K562 (cell line): Measurements from ENCODE around the gene KCNA10. TPM values are rescaled to one million over a fixed set of nuclear protein-coding genes. Genes with fewer than 3 reads are reported as not detected.
A peak's percentile ranks its signal among the peaks of the same experiment; 100 is the strongest.

ENCODE experiments used
- ATAC-seq: fragments of 200-7000 bp; cut with Tn5 transposase; 3 replicates; pipeline ENCODE4 v1.9.1; 2020; ENCODE audit warnings: moderate library complexity
- BruUV-seq: library from RNA; stranded (reverse); fragments of 400-500 nt; replicated peaks from 2 replicates; lab custom pipeline; 2021; lab: Mats Ljungman, UMichigan
- CTCF ChIA-PET: fragments of 300-600 bp; formaldehyde crosslinking; extraction: SDS; loops from one replicate; lab custom pipeline; 2021; ENCODE audit warnings: low intra/inter-chr PET ratio; lab: Yijun Ruan, JAX
- POLR2A ChIA-PET: fragments of 300-600, 350-650 bp; sonication (Branson Sonifier 250); formaldehyde crosslinking; extraction: SDS; loops from one replicate; lab custom pipeline; 2021; ENCODE audit warnings: antibody characterized with exemption, inconsistent platforms; lab: Yijun Ruan, JAX
- DNase-seq, 4 experiments: peaks; one replicate each; pipeline versions ENCODE4 v3.0.0 to v3.0.0-alpha.2; 2011 to 2018; ENCODE audit warnings: low spot score in 3 of 4, mixed read lengths in 3 of 4; ENCODE audit errors: extremely low read depth in 1 of 4
- FAIRE-seq: peaks from 2 replicates; lab custom pipeline; 2011; peaks lifted over from hg19 to GRCh38; lab: Jason Lieb, UNC
- H2AFZ ChIP-seq: 2 replicates; pipeline ENCODE4 v1.6.0; 2011; ENCODE audit warnings: low read depth, low read length, control low read depth, inconsistent platforms
- H3K27ac ChIP-seq: fragments of 200-600 bp; 3 replicates; pipeline ENCODE4 v1.8.0; 2011; ENCODE audit warnings: low read depth, mild to moderate bottlenecking, control low read depth, inconsistent platforms, low read length, moderate library complexity, mixed read lengths; ENCODE audit errors: extremely low read depth
- H3K27me3 ChIP-seq, 2 experiments: fragments of 300-600 bp in 1 of 2; 2 replicates in 1 of 2; 3 replicates in 1 of 2; pipeline versions ENCODE4 v1.6.0 to v1.8.0; 2011; ENCODE audit warnings: inconsistent platforms in 2 of 2, low read length in 2 of 2, mild to moderate bottlenecking in 1 of 2, mixed read lengths in 1 of 2, moderate library complexity in 1 of 2; ENCODE audit not compliant: control insufficient read depth in 2 of 2, insufficient read depth in 2 of 2
- H3K36me3 ChIP-seq: fragments of 300-600 bp; 3 replicates; pipeline ENCODE4 v1.8.0; 2011; ENCODE audit warnings: mild to moderate bottlenecking, low read length, inconsistent platforms; ENCODE audit not compliant: control insufficient read depth, insufficient read depth
- H3K4me1 ChIP-seq, 2 experiments: fragments of 200-600 bp in 1 of 2; replicated peaks in 1 of 2; 2 replicates in 1 of 2; 3 replicates in 1 of 2; pipeline versions ENCODE4 v1.5.1 to v1.8.0; 2011; ENCODE audit warnings: inconsistent platforms in 2 of 2, low read length in 2 of 2, mild to moderate bottlenecking in 1 of 2, mixed read lengths in 1 of 2, moderate library complexity in 1 of 2; ENCODE audit not compliant: control insufficient read depth in 2 of 2, insufficient read depth in 2 of 2
- H3K4me2 ChIP-seq: 2 replicates; pipeline ENCODE4 v1.6.1; 2011; ENCODE audit warnings: low read length, control low read depth, inconsistent platforms, mixed read lengths; ENCODE audit not compliant: insufficient read depth
- H3K4me3 ChIP-seq: fragments of 200-600 bp; sonication (generic), shearing (Covaris generic); 2 replicates; pipeline ENCODE4 v1.5.1; 2016; ENCODE audit warnings: control low read depth, inconsistent platforms
- H3K79me2 ChIP-seq: fragments of 200-600 bp; 3 replicates; pipeline ENCODE4 v1.8.0; 2011; ENCODE audit warnings: low read length, inconsistent platforms; ENCODE audit not compliant: control insufficient read depth, insufficient read depth
- H3K9ac ChIP-seq, 2 experiments: 2 replicates each; pipeline versions ENCODE4 v1.6.0 to v1.6.1; 2011; ENCODE audit warnings: low read depth in 2 of 2, low read length in 2 of 2, control low read depth in 1 of 2, inconsistent platforms in 1 of 2, mild to moderate bottlenecking in 1 of 2, mixed read lengths in 1 of 2; ENCODE audit not compliant: insufficient read depth in 1 of 2
- H3K9me1 ChIP-seq: one replicate; pipeline ENCODE4 v1.6.0; 2011; ENCODE audit warnings: inconsistent platforms, mild to moderate bottlenecking, low read length, moderate library complexity; ENCODE audit not compliant: control insufficient read depth, insufficient read depth
- H3K9me3 ChIP-seq: replicated peaks from 2 replicates; pipeline ENCODE4 v1.5.1; 2011; ENCODE audit warnings: low read depth, low read length, inconsistent platforms; ENCODE audit not compliant: control insufficient read depth, insufficient read depth
- H4K20me1 ChIP-seq: replicated peaks from 2 replicates; pipeline ENCODE4 v1.6.1; 2011; ENCODE audit warnings: low read length, inconsistent platforms, mixed read lengths; ENCODE audit not compliant: control insufficient read depth, insufficient read depth
- ATF3 ChIP-seq, 2 experiments: fragments of 450-650 bp in 1 of 2; sonication (generic) in 1 of 2; formaldehyde crosslinking in 1 of 2; IDR thresholded peaks in 1 of 2; conservative IDR thresholded peaks in 1 of 2; 2 replicates each; pipeline versions ENCODE4 v1.6.1 to v1.8.1; 2016 to 2023; ENCODE audit warnings: mild to moderate bottlenecking in 2 of 2, moderate library complexity in 2 of 2, inconsistent platforms in 1 of 2, missing genetic modification reagents in 1 of 2
- CHCHD3 ChIP-seq: fragments of 250-450 bp; sonication (Bioruptor Pico); IDR thresholded peaks from 2 replicates; pipeline ENCODE4 v2.1.2; 2022; ENCODE audit warnings: mild to moderate bottlenecking
- ESRRB ChIP-seq: fragments of 250-450 bp; sonication (Bioruptor Pico); IDR thresholded peaks from 2 replicates; pipeline ENCODE4 v1.5.0; 2020; ENCODE audit warnings: mild to moderate bottlenecking, moderate library complexity, borderline replicate concordance
- HOXB6 ChIP-seq: fragments of 250-450 bp; sonication (Bioruptor Pico); IDR thresholded peaks from 2 replicates; pipeline ENCODE4 v1.5.1; 2022; ENCODE audit warnings: mild to moderate bottlenecking, borderline replicate concordance
- JUND ChIP-seq, 2 experiments: IDR thresholded peaks; 2 replicates in 1 of 2; 3 replicates in 1 of 2; pipeline ENCODE4 v1.6.1; 2011; ENCODE audit warnings: borderline replicate concordance in 2 of 2, low read depth in 2 of 2, low read length in 2 of 2, improper control_type of control experiment in 1 of 2, missing biosample characterization in 1 of 2, missing genetic modification characterization in 1 of 2, missing genetic modification reagents in 1 of 2
- MBD1 ChIP-seq: fragments of 250-450 bp; sonication (Bioruptor Pico); IDR thresholded peaks from 2 replicates; pipeline ENCODE4 v1.8.0; 2022; ENCODE audit warnings: inconsistent platforms
- PHF8 ChIP-seq: fragments of 200-600 bp; sonication (generic); IDR thresholded peaks from 2 replicates; pipeline ENCODE4 v1.6.1; 2012; ENCODE audit warnings: mixed run types, mild to moderate bottlenecking, inconsistent platforms, low read length, moderate library complexity, borderline replicate concordance
- SAP30 ChIP-seq: fragments of 200-600 bp; sonication (generic); IDR thresholded peaks from 2 replicates; pipeline ENCODE4 v1.6.1; 2012; ENCODE audit warnings: borderline replicate concordance, low read depth, mild to moderate bottlenecking, moderate library complexity, low read length, control low read depth, inconsistent platforms; ENCODE audit not compliant: insufficient read depth, poor library complexity, severe bottlenecking
- SUPT5H ChIP-seq: fragments of 450-650 bp; IDR thresholded peaks from 2 replicates; pipeline ENCODE4 v1.6.1; 2016
- ZFX ChIP-seq: sonication (generic); formaldehyde crosslinking; IDR thresholded peaks from 2 replicates; pipeline ENCODE4 v1.8.0; 2022; ENCODE audit warnings: mild to moderate bottlenecking, missing genetic modification reagents, moderate library complexity
- ZNF134 ChIP-seq: fragments of 250-450 bp; sonication (Bioruptor Pico); conservative IDR thresholded peaks from 2 replicates; pipeline ENCODE4 v1.4.0; 2020
- ZNF785 ChIP-seq: fragments of 250-450 bp; sonication (Bioruptor Pico); IDR thresholded peaks from 2 replicates; pipeline ENCODE4 v1.4.0; 2020; ENCODE audit warnings: mild to moderate bottlenecking
- WGBS: fragments of 100-300 bp; shearing (Covaris generic); methylation state at CpG from one replicate; pipeline ENCODE4 v1.1.6; 2016; ENCODE audit warnings: low coverage, mixed read lengths; ENCODE audit not compliant: insufficient coverage; ENCODE audit errors: missing lambda C conversion rate; 5-methylcytosine and 5-hydroxymethylcytosine counted together
- in situ Hi-C: fragments of 300-500 bp; cut with MboI; formaldehyde crosslinking; loops from 4 replicates; pipeline ENCODE4 v1.15.0; 2018; ENCODE audit warnings: inconsistent platforms, mixed read lengths
- intact Hi-C: fragments of 100-400 bp; cut with micrococcal nuclease; formaldehyde crosslinking; loops from 2 replicates; pipeline ENCODE4 v1.14.2; 2022
- polyA plus RNA-seq, 8 experiments: library from polyadenylated mRNA; depleted of rRNA in 4 of 8; stranded (reverse) in 5 of 8; unstranded in 3 of 8; fragments of >200 nt; fragmentation: Nextera tagmentation in 2 of 8; fragmentation: Illumina TruSeq in 1 of 8; extraction: Ambion mirVana in 2 of 8; extraction: Trizol in 1 of 8; gene quantifications; 2 replicates each; pipeline versions ENCODE4 v1.2.1 to v1.2.3, GENCODE V29; 2011 to 2014; ENCODE audit warnings: inconsistent platforms in 1 of 8, missing spikeins in 1 of 8
- total RNA-seq, 7 experiments: library from RNA; depleted of rRNA in 6 of 7; stranded (reverse); fragments of >200 nt in 6 of 7; fragmentation: Illumina TruSeq in 2 of 7; extraction: Trizol in 2 of 7; gene quantifications; 2 replicates each; pipeline versions ENCODE4 v1.2.1 to v1.2.3, GENCODE V29; 2011 to 2021; ENCODE audit warnings: low replicate concordance in 1 of 7

The KCNA10 gene
- total and polyA plus RNA-seq, 9 of the 15 experiments (the other 6 are each of a cell fraction or from before 2014, with no cell fraction given): not detected

DNA sequence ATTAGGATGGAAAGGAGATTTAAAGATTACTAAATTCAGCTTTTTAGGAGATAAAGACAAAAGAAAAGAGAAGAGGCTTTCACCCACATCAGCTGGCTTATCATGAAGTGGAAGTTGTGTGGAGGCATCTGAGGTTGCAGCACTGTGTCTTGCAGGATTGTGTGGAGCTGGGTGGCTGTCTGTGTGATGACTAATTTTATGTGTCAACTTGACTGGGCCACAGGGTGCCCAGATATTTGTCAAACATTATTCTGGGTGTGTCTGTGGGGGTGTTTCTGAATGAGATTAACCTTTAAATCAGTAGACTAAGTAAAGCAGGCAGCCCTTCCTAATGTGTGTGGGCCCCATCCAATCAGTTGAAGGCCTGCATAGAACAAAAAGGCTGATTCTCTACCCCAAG is 3.9 kb downstream of the KCNA10 start:
- Histone ChIP-seq H3K4me3 (no peak overlapping the region), H3K4me2 (no peak overlapping the region), H3K27ac (no peak overlapping the region)
- TF ChIP-seq SUPT5H: no peak
- peak; percentile 65; the same call in 1 of the 2 replicates for TF ChIP-seq ZNF134 (CRISPR knock-in tag)
- TF ChIP-seq, all 486 proteins: peak for 1
- H3K36me3 ChIP-seq: no peaks in the 10 kb centered on the region
- FAIRE-seq: no peak
- no peaks in the 10 kb centered on the region for H3K9me3 ChIP-seq
- in situ Hi-C loops (loop anchor here (10.0 kb wide), 1 partner anchor 480 kb away; no protein-coding TSS in a partner anchor), intact Hi-C loops (no loop called here)
- no peak for DNase-seq
- ChIA-PET POLR2A (interaction anchor here (0.6 kb wide), 1 partner anchor 27 kb away, joined by 3 read pairs; no protein-coding TSS in a partner anchor), CTCF (no interaction called here)
- H2AFZ ChIP-seq: no peak overlapping the region
- BruUV-seq: no TSS peak
- no peaks in the 10 kb centered on the region for H3K4me1 ChIP-seq
- no peaks in the 10 kb centered on the region for H3K9me1 ChIP-seq
- no peaks in the 10 kb centered on the region for H3K79me2 ChIP-seq
- H3K9ac ChIP-seq: no peak overlapping the region
- H4K20me1 ChIP-seq: peaks cover 3% of the 10 kb centered on the region
- ATAC-seq: no peak
- H3K27me3 ChIP-seq: peaks cover 4 to 42% of the 10 kb centered on the region in 2 experiments; a peak in 4 of 5 replicates

GRCh38 chr1:110513511-110513910 is 5.5 kb downstream of the KCNA10 start:
- in situ Hi-C loops (loop anchor here (10.0 kb wide), 1 partner anchor 481 kb away; no protein-coding TSS in a partner anchor), intact Hi-C loops (no loop called here)
- TF ChIP-seq PHF8 (no peak), SAP30 (no peak), MBD1 (CRISPR knock-in tag) (no peak), JUND (IDR thresholded peaks at IDR 0.05; ENCODE audit: borderline replicate concordance, low read depth, low read length) (peak; percentile 49; the same call in 1 of the 2 replicates), JUND (tag; IDR thresholded peaks at IDR 0.05; ENCODE audit: borderline replicate concordance, low read depth, low read length) (no peak), ZFX (CRISPR knock-in tag) (no peak), CHCHD3 (CRISPR knock-in tag) (no peak), ZNF785 (CRISPR knock-in tag) (no peak), ATF3 (IDR thresholded peaks at IDR 0.05) (peak; percentile 7; the same call in 1 of the 2 replicates), ATF3 (CRISPR knock-in tag; conservative IDR thresholded peaks at IDR 0.05) (no peak), HOXB6 (CRISPR knock-in tag) (no peak), ESRRB (CRISPR knock-in tag) (no peak)
- WGBS: 4% methylated on average over 8 of the region's 8 CpGs
- ATAC-seq (peak; percentile 82), FAIRE-seq (peak; percentile 37), DNase-seq (peak in 2 of 4 experiments; percentile 18 to 39)
- H3K4me1 ChIP-seq: no peaks in the 10 kb centered on the region
- no peak overlapping the region for H3K9ac ChIP-seq
- H3K27me3 ChIP-seq: peaks cover 4 to 46% of the 10 kb centered on the region in 2 experiments
- H3K4me3 ChIP-seq: no peak overlapping the region
- H3K9me1 ChIP-seq: no peaks in the 10 kb centered on the region
- H4K20me1 ChIP-seq: peaks cover 3% of the 10 kb centered on the region
- no TSS peak for BruUV-seq
- H3K4me2 ChIP-seq: no peak overlapping the region
- no peaks in the 10 kb centered on the region for H3K36me3 ChIP-seq
- H2AFZ ChIP-seq: no peak overlapping the region
- ChIA-PET POLR2A (interaction anchor here (1.1 to 1.9 kb wide), 4 partner anchors 9 to 17 kb away, joined by 3 to 4 read pairs (median 4); no protein-coding TSS in a partner anchor), CTCF (no interaction called here)
- no peaks in the 10 kb centered on the region for H3K79me2 ChIP-seq
- H3K9me3 ChIP-seq: no peaks in the 10 kb centered on the region
- no peak overlapping the region for H3K27ac ChIP-seq
